ENCODE data around the gene EFR3B.

DNA sequence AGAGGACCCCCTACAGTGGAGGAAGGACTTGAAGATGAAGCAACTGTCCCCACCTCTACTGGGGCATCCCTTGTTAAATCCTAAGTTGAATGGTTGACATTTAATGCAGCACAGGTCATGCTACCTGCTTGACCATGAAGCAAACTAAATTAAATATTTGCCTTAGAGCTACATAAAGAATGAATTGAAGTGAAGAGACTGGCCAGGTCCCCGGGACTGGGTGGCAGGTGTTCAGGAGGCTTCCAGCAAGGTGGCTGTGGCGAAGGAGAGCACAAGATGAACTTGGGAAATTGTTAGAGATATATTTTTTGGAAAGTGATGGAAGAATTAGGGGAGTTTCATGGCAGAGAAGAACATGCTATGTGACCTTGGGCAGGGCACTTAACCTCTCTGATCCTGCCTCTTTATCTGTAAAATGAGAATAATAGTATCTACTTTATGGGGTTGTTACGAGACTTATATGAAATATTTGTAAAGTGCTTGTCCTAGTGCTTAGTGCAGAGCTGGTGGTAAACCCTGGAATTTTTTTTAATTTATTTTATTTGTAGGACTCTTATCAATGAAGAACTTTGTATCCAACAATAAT, 37.3 kb downstream of the EFR3B start:
- TF ChIP-seq, protein P1, sequence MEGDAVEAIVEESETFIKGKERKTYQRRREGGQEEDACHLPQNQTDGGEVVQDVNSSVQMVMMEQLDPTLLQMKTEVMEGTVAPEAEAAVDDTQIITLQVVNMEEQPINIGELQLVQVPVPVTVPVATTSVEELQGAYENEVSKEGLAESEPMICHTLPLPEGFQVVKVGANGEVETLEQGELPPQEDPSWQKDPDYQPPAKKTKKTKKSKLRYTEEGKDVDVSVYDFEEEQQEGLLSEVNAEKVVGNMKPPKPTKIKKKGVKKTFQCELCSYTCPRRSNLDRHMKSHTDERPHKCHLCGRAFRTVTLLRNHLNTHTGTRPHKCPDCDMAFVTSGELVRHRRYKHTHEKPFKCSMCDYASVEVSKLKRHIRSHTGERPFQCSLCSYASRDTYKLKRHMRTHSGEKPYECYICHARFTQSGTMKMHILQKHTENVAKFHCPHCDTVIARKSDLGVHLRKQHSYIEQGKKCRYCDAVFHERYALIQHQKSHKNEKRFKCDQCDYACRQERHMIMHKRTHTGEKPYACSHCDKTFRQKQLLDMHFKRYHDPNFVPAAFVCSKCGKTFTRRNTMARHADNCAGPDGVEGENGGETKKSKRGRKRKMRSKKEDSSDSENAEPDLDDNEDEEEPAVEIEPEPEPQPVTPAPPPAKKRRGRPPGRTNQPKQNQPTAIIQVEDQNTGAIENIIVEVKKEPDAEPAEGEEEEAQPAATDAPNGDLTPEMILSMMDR (IDR thresholded peaks at IDR 0.05), result no peak
- no peak for TF ChIP-seq POLR2A (IDR thresholded peaks at IDR 0.05)
- no peak for TF ChIP-seq POLR2AphosphoS5 (IDR thresholded peaks at IDR 0.05; ENCODE audit: insufficient read depth in 1 of 2, low read depth in 1 of 2)
